Measurements from ENCODE around the gene ANKZF1.

Gene ANKZF1

DNA sequence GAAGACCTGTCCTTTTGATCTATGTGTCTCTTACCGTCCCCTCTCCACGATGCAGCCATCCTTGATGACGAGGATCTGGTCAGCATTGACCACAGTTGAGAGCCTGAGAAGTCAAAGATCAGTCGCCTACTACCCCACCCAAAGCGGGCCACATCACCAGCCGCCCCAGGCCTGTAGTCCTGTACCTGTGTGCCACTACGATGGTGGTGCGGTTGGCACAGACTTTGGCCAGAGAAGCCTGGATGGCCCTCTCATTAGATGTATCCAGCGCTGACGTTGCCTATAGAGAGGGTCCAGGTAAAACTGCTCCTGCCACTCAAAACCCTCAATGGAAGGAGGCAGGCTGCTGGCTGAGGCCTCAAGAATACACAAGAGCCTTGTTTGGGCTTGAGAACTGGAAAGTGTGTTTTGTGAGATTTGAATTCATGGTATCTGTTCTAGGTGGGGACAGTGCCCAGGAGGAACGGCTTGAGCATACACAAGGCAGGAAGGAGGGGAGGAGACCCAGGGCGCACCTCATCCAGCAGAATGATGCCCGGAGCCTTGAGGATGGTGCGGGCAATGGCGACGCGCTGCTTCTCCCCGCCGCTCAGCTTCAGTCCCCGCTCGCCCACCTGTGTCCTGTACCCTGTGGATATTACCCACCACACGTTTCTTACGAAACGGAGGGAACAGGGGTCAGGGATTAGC lies 19.3 kb upstream of the ANKZF1 start:
- TF ChIP-seq FOXM1 (IDR thresholded peaks at IDR 0.05; ENCODE audit: borderline replicate concordance, low read depth), result no peak
- no peak for TF ChIP-seq TEAD4 (IDR thresholded peaks at IDR 0.05)
- TF ChIP-seq, protein P1, sequence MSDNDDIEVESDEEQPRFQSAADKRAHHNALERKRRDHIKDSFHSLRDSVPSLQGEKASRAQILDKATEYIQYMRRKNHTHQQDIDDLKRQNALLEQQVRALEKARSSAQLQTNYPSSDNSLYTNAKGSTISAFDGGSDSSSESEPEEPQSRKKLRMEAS (IDR thresholded peaks at IDR 0.05), result no peak
- TF ChIP-seq TCF12 (IDR thresholded peaks at IDR 0.05; ENCODE audit: low read depth), result no peak
- TF ChIP-seq EGR1 (IDR thresholded peaks at IDR 0.05), result no peak
- TF ChIP-seq YY1 (IDR thresholded peaks at IDR 0.05; ENCODE audit: low read depth), result no peak
- TF ChIP-seq RAD21 (IDR thresholded peaks at IDR 0.05; ENCODE audit: low read depth), result no peak
- TF ChIP-seq EP300 (IDR thresholded peaks at IDR 0.05; ENCODE audit: borderline replicate concordance), result no peak
- no peak for TF ChIP-seq CEBPB (IDR thresholded peaks at IDR 0.05)
- TF ChIP-seq NFIC (IDR thresholded peaks at IDR 0.05), result no peak
- TF ChIP-seq USF1 (IDR thresholded peaks at IDR 0.05), result no peak
- TF ChIP-seq ZBTB7A (IDR thresholded peaks at IDR 0.05; ENCODE audit: low read depth), result no peak

DNA sequence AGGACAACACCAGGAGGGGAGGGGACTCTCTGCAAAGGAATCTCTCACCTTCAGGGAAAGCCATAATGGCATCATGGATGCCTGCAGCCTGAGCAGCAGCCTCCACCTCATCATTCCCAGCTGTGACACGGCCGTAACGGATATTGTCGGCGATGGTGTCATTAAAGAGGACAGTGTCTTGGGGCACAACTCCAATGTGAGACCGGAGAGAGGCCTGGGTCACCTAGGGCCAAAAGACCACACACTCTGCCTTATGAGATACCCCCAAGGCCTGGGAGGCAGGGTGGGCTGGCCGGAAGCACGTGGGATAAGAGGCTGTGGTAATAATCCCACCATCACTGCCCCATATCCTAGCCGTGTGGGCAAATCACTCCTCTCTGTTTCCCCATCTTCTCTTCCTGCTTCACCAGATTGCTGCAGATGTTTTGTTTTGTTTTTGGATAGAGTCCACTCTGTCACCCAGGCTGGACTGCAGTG lies 18.7 kb upstream of the ANKZF1 start:
- no peak for TF ChIP-seq RAD21 (IDR thresholded peaks at IDR 0.05; ENCODE audit: low read depth)
- no peak for TF ChIP-seq NFIC (IDR thresholded peaks at IDR 0.05)
- no peak for TF ChIP-seq CEBPB (IDR thresholded peaks at IDR 0.05)
- no peak for TF ChIP-seq ZBTB7A (IDR thresholded peaks at IDR 0.05; ENCODE audit: low read depth)
- no peak for TF ChIP-seq CREB1 (IDR thresholded peaks at IDR 0.05; ENCODE audit: low read depth)
- no peak for TF ChIP-seq YY1 (IDR thresholded peaks at IDR 0.05; ENCODE audit: low read depth)
- TF ChIP-seq EP300 (IDR thresholded peaks at IDR 0.05; ENCODE audit: borderline replicate concordance), result no peak
- TF ChIP-seq, protein P2, sequence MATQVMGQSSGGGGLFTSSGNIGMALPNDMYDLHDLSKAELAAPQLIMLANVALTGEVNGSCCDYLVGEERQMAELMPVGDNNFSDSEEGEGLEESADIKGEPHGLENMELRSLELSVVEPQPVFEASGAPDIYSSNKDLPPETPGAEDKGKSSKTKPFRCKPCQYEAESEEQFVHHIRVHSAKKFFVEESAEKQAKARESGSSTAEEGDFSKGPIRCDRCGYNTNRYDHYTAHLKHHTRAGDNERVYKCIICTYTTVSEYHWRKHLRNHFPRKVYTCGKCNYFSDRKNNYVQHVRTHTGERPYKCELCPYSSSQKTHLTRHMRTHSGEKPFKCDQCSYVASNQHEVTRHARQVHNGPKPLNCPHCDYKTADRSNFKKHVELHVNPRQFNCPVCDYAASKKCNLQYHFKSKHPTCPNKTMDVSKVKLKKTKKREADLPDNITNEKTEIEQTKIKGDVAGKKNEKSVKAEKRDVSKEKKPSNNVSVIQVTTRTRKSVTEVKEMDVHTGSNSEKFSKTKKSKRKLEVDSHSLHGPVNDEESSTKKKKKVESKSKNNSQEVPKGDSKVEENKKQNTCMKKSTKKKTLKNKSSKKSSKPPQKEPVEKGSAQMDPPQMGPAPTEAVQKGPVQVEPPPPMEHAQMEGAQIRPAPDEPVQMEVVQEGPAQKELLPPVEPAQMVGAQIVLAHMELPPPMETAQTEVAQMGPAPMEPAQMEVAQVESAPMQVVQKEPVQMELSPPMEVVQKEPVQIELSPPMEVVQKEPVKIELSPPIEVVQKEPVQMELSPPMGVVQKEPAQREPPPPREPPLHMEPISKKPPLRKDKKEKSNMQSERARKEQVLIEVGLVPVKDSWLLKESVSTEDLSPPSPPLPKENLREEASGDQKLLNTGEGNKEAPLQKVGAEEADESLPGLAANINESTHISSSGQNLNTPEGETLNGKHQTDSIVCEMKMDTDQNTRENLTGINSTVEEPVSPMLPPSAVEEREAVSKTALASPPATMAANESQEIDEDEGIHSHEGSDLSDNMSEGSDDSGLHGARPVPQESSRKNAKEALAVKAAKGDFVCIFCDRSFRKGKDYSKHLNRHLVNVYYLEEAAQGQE (IDR thresholded peaks at IDR 0.05; ENCODE audit: low read depth), result no peak
- TF ChIP-seq, protein P1 (IDR thresholded peaks at IDR 0.05), result no peak
- no peak for TF ChIP-seq TEAD4 (IDR thresholded peaks at IDR 0.05)
- TF ChIP-seq USF1 (IDR thresholded peaks at IDR 0.05), result no peak
- no peak for TF ChIP-seq TAF1 (IDR thresholded peaks at IDR 0.05; ENCODE audit: low read depth)
- TF ChIP-seq TCF12 (IDR thresholded peaks at IDR 0.05; ENCODE audit: low read depth), result no peak
- TF ChIP-seq FOXM1 (IDR thresholded peaks at IDR 0.05; ENCODE audit: borderline replicate concordance, low read depth), result no peak
- no peak for TF ChIP-seq EGR1 (IDR thresholded peaks at IDR 0.05)

DNA sequence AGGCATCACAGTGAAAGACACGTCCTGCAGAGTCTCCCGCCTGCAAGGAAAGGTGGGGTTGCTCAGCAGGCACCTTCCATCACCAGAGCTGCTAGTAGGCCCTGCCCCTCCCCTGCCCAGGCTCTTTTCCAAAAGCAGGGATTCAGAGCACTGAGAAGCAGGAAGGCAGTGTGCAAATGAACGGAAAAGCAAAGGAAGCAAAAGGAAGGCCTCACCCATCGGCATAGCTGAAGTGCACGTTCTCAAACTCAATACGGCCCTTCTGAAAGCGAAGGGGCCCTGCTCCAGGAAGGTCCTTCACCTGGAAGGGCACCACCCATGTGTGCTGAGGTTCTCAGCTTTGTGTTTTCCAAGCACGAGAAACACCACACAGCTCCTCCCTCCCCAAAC lies 16.6 kb upstream of the ANKZF1 start:
- TF ChIP-seq CREB1 (IDR thresholded peaks at IDR 0.05; ENCODE audit: low read depth) (no peak), CEBPB (IDR thresholded peaks at IDR 0.05) (no peak), TCF12 (IDR thresholded peaks at IDR 0.05; ENCODE audit: low read depth) (no peak), USF1 (IDR thresholded peaks at IDR 0.05) (no peak), TAF1 (IDR thresholded peaks at IDR 0.05; ENCODE audit: low read depth) (no peak), YY1 (IDR thresholded peaks at IDR 0.05; ENCODE audit: low read depth) (no peak), EP300 (IDR thresholded peaks at IDR 0.05; ENCODE audit: borderline replicate concordance) (no peak), TEAD4 (IDR thresholded peaks at IDR 0.05) (no peak), ZBTB7A (IDR thresholded peaks at IDR 0.05; ENCODE audit: low read depth) (no peak), NFIC (IDR thresholded peaks at IDR 0.05) (no peak), FOXM1 (IDR thresholded peaks at IDR 0.05; ENCODE audit: borderline replicate concordance, low read depth) (no peak), EGR1 (IDR thresholded peaks at IDR 0.05) (no peak)
- TF ChIP-seq, protein P2 (IDR thresholded peaks at IDR 0.05; ENCODE audit: low read depth), result no peak
- TF ChIP-seq, protein P1 (IDR thresholded peaks at IDR 0.05), result no peak

DNA sequence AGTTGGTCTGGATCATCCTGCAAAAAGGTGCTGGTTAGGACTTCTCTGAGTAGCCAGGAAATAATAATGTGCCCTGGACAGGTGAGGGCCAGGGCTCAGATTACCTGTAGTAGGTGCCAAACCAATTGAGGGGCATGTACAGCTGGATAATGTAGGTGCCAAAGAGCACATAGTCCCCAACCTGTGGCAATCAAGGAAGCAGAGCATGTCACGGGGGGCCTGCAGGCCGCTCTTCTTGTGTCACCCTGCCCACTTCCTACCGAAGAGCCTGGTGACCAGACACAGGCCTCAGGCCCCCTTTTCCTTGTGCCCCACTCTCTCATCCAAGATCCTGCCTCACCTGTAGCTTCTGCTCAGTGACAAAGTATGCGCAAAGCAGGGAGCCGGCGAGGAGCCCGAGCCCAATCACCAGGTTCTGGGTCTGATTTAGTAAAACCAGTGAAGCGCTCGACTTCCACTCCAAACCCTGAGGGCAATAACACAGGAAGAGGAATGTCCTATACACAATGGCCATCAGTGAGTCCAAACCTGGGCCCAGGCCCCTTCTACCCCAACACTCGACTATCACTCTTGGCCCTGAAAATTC lies 16.0 kb upstream of the ANKZF1 start:
- TF ChIP-seq EGR1 (IDR thresholded peaks at IDR 0.05) (no peak), TCF12 (IDR thresholded peaks at IDR 0.05; ENCODE audit: low read depth) (no peak), RAD21 (IDR thresholded peaks at IDR 0.05; ENCODE audit: low read depth) (no peak), ZBTB7A (IDR thresholded peaks at IDR 0.05; ENCODE audit: low read depth) (no peak), TAF1 (IDR thresholded peaks at IDR 0.05; ENCODE audit: low read depth) (no peak), NFIC (IDR thresholded peaks at IDR 0.05) (no peak), TEAD4 (IDR thresholded peaks at IDR 0.05) (no peak), EP300 (IDR thresholded peaks at IDR 0.05; ENCODE audit: borderline replicate concordance) (no peak), CREB1 (IDR thresholded peaks at IDR 0.05; ENCODE audit: low read depth) (no peak), CEBPB (IDR thresholded peaks at IDR 0.05) (no peak), FOXM1 (IDR thresholded peaks at IDR 0.05; ENCODE audit: borderline replicate concordance, low read depth) (no peak), YY1 (IDR thresholded peaks at IDR 0.05; ENCODE audit: low read depth) (no peak)
- TF ChIP-seq, protein P2 (IDR thresholded peaks at IDR 0.05; ENCODE audit: low read depth), result no peak
- TF ChIP-seq, protein P1 (IDR thresholded peaks at IDR 0.05), result no peak

Measured in Ishikawa (cell line).